Stimulated activated naive CD8-positive, alpha-beta T cell treated with anti-CD3 and anti-CD28 coated beads, Interleukin-15, Interleukin-2, amounts not matched to agents 100 U/mL and 50 U/mL, for 24 hours (primary cell): ENCODE results near the gene DOLK.
A peak's percentile ranks its signal among the peaks of the same experiment; 100 is the strongest.

Experiments
- ATAC-seq: fragments of 150-1000 bp; cut with Tn5 transposase; one replicate; pipeline ENCODE4 v1.10.0; 2021
- DNase-seq: peaks from one replicate; pipeline ENCODE4 v3.0.0; 2021

The DOLK gene

GRCh38 chr9:128906741-128907140 lies 40.7 kb downstream of the DOLK start:
- DNase-seq (no peak), ATAC-seq (no peak)

- ATAC-seq (no peak), DNase-seq (no peak)
Measured at GRCh38 chr9:128905964-128906363, 41.4 kb downstream of the DOLK start.

GRCh38 chr9:128903871-128904620 lies 43.4 kb downstream of the DOLK start:
- ATAC-seq, result no peak
- DNase-seq, result no peak

GRCh38 chr9:128903079-128903461 lies 44.3 kb downstream of the DOLK start:
- ATAC-seq (no peak), DNase-seq (no peak)

- ATAC-seq (peak; percentile 89), DNase-seq (peak; percentile 84)
Measured at GRCh38 chr9:128902351-128903078, 44.9 kb downstream of the DOLK start.

GRCh38 chr9:128901822-128902221 lies 45.6 kb downstream of the DOLK start:
- ATAC-seq, result no peak
- no peak for DNase-seq

- DNase-seq, result no peak
- ATAC-seq, result no peak
Measured at GRCh38 chr9:128901379-128901778, 46.0 kb downstream of the DOLK start.

GRCh38 chr9:128899566-128900322 lies 47.7 kb downstream of the DOLK start:
- DNase-seq (peak; percentile 39), ATAC-seq (peak; percentile 64)

GRCh38 chr9:128898845-128899565 lies 48.4 kb downstream of the DOLK start:
- DNase-seq, result no peak
- no peak for ATAC-seq

GRCh38 chr9:128898382-128898781 lies 49.0 kb downstream of the DOLK start:
- no peak for DNase-seq
- ATAC-seq, result no peak

- DNase-seq, result no peak
- no peak for ATAC-seq
Measured at GRCh38 chr9:128895556-128895955, 51.8 kb downstream of the DOLK start.
